ENCODE results near the gene TNFRSF18. TPM values are rescaled to one million over a fixed set of nuclear protein-coding genes. Genes with fewer than 3 reads are reported as not detected.

TNFRSF18 gene
- total RNA-seq, 2 experiments from 2014 or later = 30.7 to 31.0 TPM

GRCh38 chr1:1221887-1222574, 15.6 kb upstream of the TNFRSF18 start:
- DNase-seq = no peak
- CTCF ChIA-PET = no interaction called here
- Mint-ChIP-seq H3K27ac (no peak overlapping the region), H3K9me3 (no peaks in the 10 kb centered on the region), H3K27me3 (ENCODE audit: low read depth) (no peaks in the 10 kb centered on the region), H3K4me1 (ENCODE audit: low read depth) (peaks cover 25% of the 10 kb centered on the region), H3K36me3 (ENCODE audit: low read depth) (peaks cover 41% of the 10 kb centered on the region), H3K4me3 (no peak overlapping the region)
- intact Hi-C loops (cut with micrococcal nuclease) = no loop called here

GRCh38 chr1:1220197-1220596, 13.8 kb upstream of the TNFRSF18 start:
- Mint-ChIP-seq H3K9me3 (no peaks in the 10 kb centered on the region), H3K27ac (no peak overlapping the region), H3K4me1 (ENCODE audit: low read depth) (peaks cover 30% of the 10 kb centered on the region), H3K27me3 (ENCODE audit: low read depth) (no peaks in the 10 kb centered on the region), H3K36me3 (ENCODE audit: low read depth) (peaks cover 41% of the 10 kb centered on the region), H3K4me3 (no peak overlapping the region)
- DNase-seq = no peak
- CTCF ChIA-PET = no interaction called here
- intact Hi-C loops (cut with micrococcal nuclease) = no loop called here

GRCh38 chr1:1219341-1219740, 12.9 kb upstream of the TNFRSF18 start:
- no peak for DNase-seq
- H3K27me3 Mint-ChIP-seq (ENCODE audit: low read depth) = no peaks in the 10 kb centered on the region
- H3K36me3 Mint-ChIP-seq (ENCODE audit: low read depth) = peaks cover 41% of the 10 kb centered on the region
- peaks cover 38% of the 10 kb centered on the region for H3K4me1 Mint-ChIP-seq (ENCODE audit: low read depth)
- H3K4me3 Mint-ChIP-seq = no peak overlapping the region
- CTCF ChIA-PET = no interaction called here
- peak overlapping the region; percentile 71 for H3K27ac Mint-ChIP-seq
- intact Hi-C loops (cut with micrococcal nuclease) = no loop called here
- no peaks in the 10 kb centered on the region for H3K9me3 Mint-ChIP-seq

- no peaks in the 10 kb centered on the region for H3K9me3 Mint-ChIP-seq
- peaks cover 37% of the 10 kb centered on the region for H3K36me3 Mint-ChIP-seq (ENCODE audit: low read depth)
- DNase-seq = no peak
- CTCF ChIA-PET = no interaction called here
- H3K27ac Mint-ChIP-seq = peak overlapping the region; percentile 82
- no peaks in the 10 kb centered on the region for H3K27me3 Mint-ChIP-seq (ENCODE audit: low read depth)
- no peak overlapping the region for H3K4me3 Mint-ChIP-seq
- intact Hi-C loops (cut with micrococcal nuclease) = no loop called here
- peaks cover 41% of the 10 kb centered on the region for H3K4me1 Mint-ChIP-seq (ENCODE audit: low read depth)
These were observed 12.3 kb upstream of the TNFRSF18 start for GRCh38 chr1:1218524-1219200.

GRCh38 chr1:1217621-1218523, 11.5 kb upstream of the TNFRSF18 start:
- no peaks in the 10 kb centered on the region for H3K9me3 Mint-ChIP-seq
- intact Hi-C loops (cut with micrococcal nuclease) = no loop called here
- peak; percentile 63 for DNase-seq
- peaks cover 33% of the 10 kb centered on the region for H3K36me3 Mint-ChIP-seq (ENCODE audit: low read depth)
- no peaks in the 10 kb centered on the region for H3K27me3 Mint-ChIP-seq (ENCODE audit: low read depth)
- peak overlapping the region; percentile 82 for H3K27ac Mint-ChIP-seq
- H3K4me3 Mint-ChIP-seq = no peak overlapping the region
- H3K4me1 Mint-ChIP-seq (ENCODE audit: low read depth) = peaks cover 40% of the 10 kb centered on the region
- CTCF ChIA-PET = no interaction called here

- Mint-ChIP-seq H3K27ac (peak overlapping the region; percentile 92), H3K9me3 (no peaks in the 10 kb centered on the region), H3K36me3 (ENCODE audit: low read depth) (peaks cover 33% of the 10 kb centered on the region), H3K27me3 (ENCODE audit: low read depth) (no peaks in the 10 kb centered on the region), H3K4me3 (peak overlapping the region; percentile 59), H3K4me1 (ENCODE audit: low read depth) (peaks cover 40% of the 10 kb centered on the region)
- DNase-seq = no peak
- intact Hi-C loops (cut with micrococcal nuclease) = no loop called here
- CTCF ChIA-PET = interaction anchor here (1.5 kb wide), 1 partner anchor 11 kb away, joined by 3 read pairs; the partner anchor contains the start of gene TNFRSF18
These were observed 10.6 kb upstream of the TNFRSF18 start for GRCh38 chr1:1216770-1217620.

GRCh38 chr1:1215881-1216605, 9.7 kb upstream of the TNFRSF18 start:
- Mint-ChIP-seq H3K27ac (peak overlapping the region; percentile 92), H3K27me3 (ENCODE audit: low read depth) (no peaks in the 10 kb centered on the region), H3K36me3 (ENCODE audit: low read depth) (peaks cover 33% of the 10 kb centered on the region), H3K9me3 (no peaks in the 10 kb centered on the region), H3K4me3 (peak overlapping the region; percentile 59), H3K4me1 (ENCODE audit: low read depth) (peaks cover 42% of the 10 kb centered on the region)
- CTCF ChIA-PET = interaction anchor here (0.6 to 1.5 kb wide), 3 partner anchors 10 to 115 kb away, joined by 3 to 4 read pairs (median 3); partner anchors contain the start of gene TNFRSF18
- no peak for DNase-seq
- intact Hi-C loops (cut with micrococcal nuclease) = loop anchor here (2.0 kb wide), 1 partner anchor 99 kb away; the partner anchor contains the start of gene C1orf159

- CTCF ChIA-PET = interaction anchor here (1.0 kb wide), 1 partner anchor 95 kb away, joined by 4 read pairs; no protein-coding TSS in a partner anchor
- no peaks in the 10 kb centered on the region for H3K9me3 Mint-ChIP-seq
- H3K36me3 Mint-ChIP-seq (ENCODE audit: low read depth) = peaks cover 32% of the 10 kb centered on the region
- intact Hi-C loops (cut with micrococcal nuclease) = loop anchor here (2.0 kb wide), 1 partner anchor 98 kb away; the partner anchor contains the start of gene C1orf159
- H3K27me3 Mint-ChIP-seq (ENCODE audit: low read depth) = no peaks in the 10 kb centered on the region
- DNase-seq = no peak
- H3K4me1 Mint-ChIP-seq (ENCODE audit: low read depth) = peaks cover 46% of the 10 kb centered on the region
- H3K4me3 Mint-ChIP-seq = peak overlapping the region; percentile 74
- H3K27ac Mint-ChIP-seq = peak overlapping the region; percentile 80
These were observed 8.8 kb upstream of the TNFRSF18 start for GRCh38 chr1:1215080-1215676.

- peaks cover 27% of the 10 kb centered on the region for H3K36me3 Mint-ChIP-seq (ENCODE audit: low read depth)
- peak; percentile 57 for DNase-seq
- CTCF ChIA-PET = interaction anchor here (1.6 kb wide), 1 partner anchor 92 kb away, joined by 4 read pairs; no protein-coding TSS in a partner anchor
- no peaks in the 10 kb centered on the region for H3K27me3 Mint-ChIP-seq (ENCODE audit: low read depth)
- peak within 1 kb of the TSS; percentile 74 for H3K4me3 Mint-ChIP-seq
- intact Hi-C loops (cut with micrococcal nuclease) = loop anchor here (2.0 kb wide), 1 partner anchor 97 kb away; the partner anchor contains the start of gene C1orf159
- peaks cover 49% of the 10 kb centered on the region for H3K4me1 Mint-ChIP-seq (ENCODE audit: low read depth)
- no peaks in the 10 kb centered on the region for H3K9me3 Mint-ChIP-seq
- peak within 1 kb of the TSS; percentile 80 for H3K27ac Mint-ChIP-seq
These were observed 7.2 kb upstream of the TNFRSF18 start, which contains the start of gene TNFRSF4 for GRCh38 chr1:1213345-1214265. Gene TNFRSF4 (minus strand): TSS chr1:1214153. CDS start chr1:1214127, 26 bp downstream.
